A673 (cell line): ENCODE data around the gene EVA1C.

Experiments
- CTCF ChIP-seq: fragments of 300-800, 200-600 bp; sonication (generic); conservative IDR thresholded peaks from 2 replicates; pipeline ENCODE4 v1.5.1; 2017; ENCODE audit warnings: low read depth, mild to moderate bottlenecking, antibody characterized with exemption, low read length, moderate library complexity, mixed read lengths
- EZH2 ChIP-seq: fragments of 200-600 bp; sonication (generic); IDR thresholded peaks from 2 replicates; pipeline ENCODE4 v1.6.1; 2017; ENCODE audit warnings: borderline replicate concordance, low read depth, mild to moderate bottlenecking, mixed read lengths, antibody characterized with exemption, low read length; ENCODE audit not compliant: poor library complexity, severe bottlenecking

GRCh38 chr21:32481875-32482408, 69.4 kb downstream of the EVA1C start:
- no peak for TF ChIP-seq CTCF
- no peak for TF ChIP-seq EZH2
